Loucy (cell line): ENCODE results near the gene ANXA6.

Experiments
- H2AFZ ChIP-seq: fragments of 200-600 bp; sonication (generic); 2 replicates; pipeline ENCODE4 v1.6.0; 2016; ENCODE audit warnings: antibody characterized with exemption, mild to moderate bottlenecking, low read length, moderate library complexity
- H3F3A ChIP-seq: fragments of 200-600 bp; 2 replicates; pipeline ENCODE4 v1.6.0; 2016; ENCODE audit warnings: antibody characterized with exemption, low read depth, mild to moderate bottlenecking
- H3K27me3 ChIP-seq: fragments of 200-600 bp; sonication (generic); 2 replicates; pipeline ENCODE4 v1.6.1; 2014; ENCODE audit warnings: low read length, mild to moderate bottlenecking; ENCODE audit not compliant: insufficient read depth, poor library complexity, severe bottlenecking
- H3K36me3 ChIP-seq: fragments of 200-600 bp; sonication (generic); 2 replicates; pipeline ENCODE4 v1.6.1; 2016; ENCODE audit warnings: low read length; ENCODE audit not compliant: insufficient read depth
- H3K4me1 ChIP-seq: fragments of 200-600 bp; sonication (generic); 2 replicates; pipeline ENCODE4 v1.5.1; 2014; ENCODE audit warnings: low read length, mild to moderate bottlenecking; ENCODE audit not compliant: insufficient read depth, poor library complexity, severe bottlenecking
- H3K4me2 ChIP-seq: fragments of 200-600 bp; sonication (generic); 2 replicates; pipeline ENCODE4 v1.6.0; 2014; ENCODE audit warnings: antibody characterized with exemption, low read length, low read depth, mild to moderate bottlenecking; ENCODE audit not compliant: poor library complexity, severe bottlenecking
- H3K4me3 ChIP-seq: fragments of 200-600 bp; sonication (generic); 2 replicates; pipeline ENCODE4 v1.5.1; 2014; ENCODE audit warnings: low read length, mild to moderate bottlenecking, mixed read lengths; ENCODE audit not compliant: poor library complexity, severe bottlenecking
- H3K79me2 ChIP-seq: fragments of 200-600 bp; sonication (generic); 2 replicates; pipeline ENCODE4 v1.6.1; 2014; ENCODE audit warnings: low read length; ENCODE audit not compliant: insufficient read depth
- H3K9ac ChIP-seq: fragments of 200-600 bp; sonication (generic); 2 replicates; pipeline ENCODE4 v1.6.0; 2014; ENCODE audit warnings: mild to moderate bottlenecking, low read depth, low read length, moderate library complexity; ENCODE audit not compliant: poor library complexity, severe bottlenecking
- H3K9me2 ChIP-seq: fragments of 200-600 bp; sonication (generic); replicated peaks from 2 replicates; pipeline ENCODE4 v1.6.1; 2016; ENCODE audit warnings: low read depth, low read length, mixed read lengths
- H3K9me3 ChIP-seq: fragments of 200-600 bp; sonication (generic); 2 replicates; pipeline ENCODE4 v1.6.1; 2014; ENCODE audit warnings: mild to moderate bottlenecking, antibody characterized with exemption, low read length, low read depth; ENCODE audit not compliant: insufficient read depth
- H4K20me1 ChIP-seq: fragments of 200-600 bp; sonication (generic); 2 replicates; pipeline ENCODE4 v1.6.0; 2014; ENCODE audit warnings: antibody characterized with exemption, low read length, mild to moderate bottlenecking; ENCODE audit not compliant: insufficient read depth, poor library complexity, severe bottlenecking
- CTCF ChIP-seq: fragments of 200-600 bp; sonication (generic); conservative IDR thresholded peaks from 2 replicates; pipeline ENCODE4 v1.5.1; 2014; ENCODE audit warnings: mild to moderate bottlenecking, antibody characterized with exemption, low read length
- EZH2phosphoT487 ChIP-seq: fragments of 200-600 bp; IDR thresholded peaks from 2 replicates; pipeline ENCODE4 v1.6.1; 2018; ENCODE audit warnings: antibody characterized with exemption, mild to moderate bottlenecking, moderate library complexity, borderline replicate concordance

ANXA6 gene

DNA sequence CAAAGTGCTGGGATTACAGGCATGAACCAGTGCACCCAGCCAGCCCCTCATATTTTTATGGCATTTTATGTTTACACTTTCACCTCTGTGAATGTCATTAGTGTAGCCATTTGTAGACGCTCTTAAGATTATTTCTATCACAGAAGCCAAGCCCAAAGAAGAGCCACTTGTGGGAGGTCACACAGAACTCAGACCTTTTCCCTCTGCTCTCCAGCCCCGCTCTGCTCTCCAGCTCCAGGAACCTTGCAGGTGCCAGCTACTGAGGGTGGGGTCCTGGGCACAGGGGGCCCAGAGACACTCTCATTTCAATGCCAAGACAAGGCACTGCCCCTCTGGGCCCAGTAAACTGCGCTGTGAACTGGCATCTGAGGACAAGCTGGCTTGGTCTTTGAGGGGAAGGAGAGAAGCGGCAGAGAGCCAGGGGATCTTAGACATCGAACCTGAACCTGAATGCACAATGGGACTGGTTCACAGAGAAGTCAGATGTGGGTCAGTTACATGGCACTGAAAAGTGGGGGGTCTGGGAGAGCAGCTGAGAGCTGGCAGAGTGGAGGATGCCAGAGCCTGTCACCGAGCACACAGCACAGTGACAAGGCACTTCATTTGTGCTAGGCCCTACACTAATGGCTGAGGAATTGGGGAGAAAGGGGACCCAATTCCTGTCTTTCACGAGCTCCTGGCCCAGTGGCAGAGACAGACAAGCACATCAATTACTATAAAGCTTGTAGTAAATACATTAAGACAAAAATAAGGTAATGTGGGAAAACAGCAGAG lies 16.7 kb downstream of the ANXA6 start:
- Histone ChIP-seq H3K9me2 (no peaks in the 10 kb centered on the region), H3K9me3 (no peaks in the 10 kb centered on the region), H3K27me3 (no peaks in the 10 kb centered on the region), H3K79me2 (peaks cover 53% of the 10 kb centered on the region), H3K9ac (no peak overlapping the region), H3K4me2 (no peak overlapping the region), H3K4me3 (no peak overlapping the region), H3K4me1 (peaks cover 3% of the 10 kb centered on the region), H3K36me3 (peaks cover 96% of the 10 kb centered on the region; the same call in 1 of the 2 replicates), H4K20me1 (peaks cover 33% of the 10 kb centered on the region), H3F3A (no peaks in the 10 kb centered on the region), H2AFZ (no peak overlapping the region)
- TF ChIP-seq CTCF (no peak), EZH2phosphoT487 (no peak)

GRCh38 chr5:151139646-151140045 lies 17.9 kb downstream of the ANXA6 start:
- TF ChIP-seq EZH2phosphoT487 (no peak), CTCF (no peak)
- peaks cover 27% of the 10 kb centered on the region for H4K20me1 ChIP-seq

GRCh38 chr5:151139015-151139414 lies 18.6 kb downstream of the ANXA6 start:
- H3K4me1 ChIP-seq, result no peaks in the 10 kb centered on the region
- no peak overlapping the region for H3K4me2 ChIP-seq
- H2AFZ ChIP-seq, result no peak overlapping the region
- H3K9me2 ChIP-seq, result no peaks in the 10 kb centered on the region
- H4K20me1 ChIP-seq, result peaks cover 27% of the 10 kb centered on the region
- peaks cover 34% of the 10 kb centered on the region for H3K79me2 ChIP-seq
- peaks cover 96% of the 10 kb centered on the region; the same call in 1 of the 2 replicates for H3K36me3 ChIP-seq
- no peaks in the 10 kb centered on the region for H3K9me3 ChIP-seq
- no peaks in the 10 kb centered on the region for H3K27me3 ChIP-seq
- TF ChIP-seq CTCF, result no peak
- no peak for TF ChIP-seq EZH2phosphoT487
- H3K9ac ChIP-seq, result no peak overlapping the region
- H3K4me3 ChIP-seq, result no peak overlapping the region
- no peaks in the 10 kb centered on the region for H3F3A ChIP-seq

More at GRCh38 chr5:151139646-151140045, 17.9 kb downstream of the ANXA6 start:
- Histone ChIP-seq H3K4me2 (no peak overlapping the region), H3K9me2 (no peaks in the 10 kb centered on the region), H3K36me3 (peaks cover 96% of the 10 kb centered on the region; the same call in 1 of the 2 replicates), H3K79me2 (peaks cover 41% of the 10 kb centered on the region), H3K9me3 (no peaks in the 10 kb centered on the region), H3K9ac (no peak overlapping the region), H3F3A (no peaks in the 10 kb centered on the region), H3K27me3 (no peaks in the 10 kb centered on the region), H3K4me3 (no peak overlapping the region), H3K4me1 (no peaks in the 10 kb centered on the region), H2AFZ (no peak overlapping the region)
